Measurements from ENCODE around the gene CKM.
"Not testable (repeated sequence)": the region's sequence is repeated elsewhere in the genome, so short reads cannot be mapped to it uniquely, and the experiment has no call there.

Gene CKM

GRCh38 chr19:45348367-45349125 lies 25.9 kb upstream of the CKM start:
- no peak for DNase-seq

GRCh38 chr19:45347570-45348366 lies 25.1 kb upstream of the CKM start:
- DNase-seq, result no peak

GRCh38 chr19:45346449-45346848 lies 23.8 kb upstream of the CKM start:
- DNase-seq, result no peak

- no peak for DNase-seq
Measured at GRCh38 chr19:45345506-45345860, 22.8 kb upstream of the CKM start.

- no peak for DNase-seq
Measured at GRCh38 chr19:45344621-45345505, 22.2 kb upstream of the CKM start.

GRCh38 chr19:45342911-45343310 lies 20.2 kb upstream of the CKM start:
- no peak for DNase-seq

GRCh38 chr19:45340899-45341453 lies 18.3 kb upstream of the CKM start:
- no peak for DNase-seq

GRCh38 chr19:45340232-45340898 lies 17.7 kb upstream of the CKM start, which contains the start of gene KLC3:
TSS of gene KLC3 (plus strand) at chr19:45340750. CDS start at chr19:45345542, 4,792 bp downstream.
- peak; percentile 59 for DNase-seq

GRCh38 chr19:45339629-45340028 lies 17.0 kb upstream of the CKM start:
- DNase-seq, result no peak

GRCh38 chr19:45336696-45337251 lies 14.1 kb upstream of the CKM start:
- no peak for DNase-seq

GRCh38 chr19:45334881-45335280 lies 12.2 kb upstream of the CKM start:
- not testable (repeated sequence) for DNase-seq

GRCh38 chr19:45333609-45334303 lies 11.1 kb upstream of the CKM start:
- no peak for DNase-seq

GRCh38 chr19:45331411-45331810 lies 8.7 kb upstream of the CKM start:
- no peak for DNase-seq

GRCh38 chr19:45327404-45328143 lies 4.9 kb upstream of the CKM start:
- no peak for DNase-seq

- no peak for DNase-seq
Measured at GRCh38 chr19:45324349-45324907, 1.8 kb upstream of the CKM start.

- no peak for DNase-seq
Measured at GRCh38 chr19:45323671-45324081, 1.0 kb upstream of the CKM start.

GRCh38 chr19:45322311-45322710 lies 364 bp downstream of the CKM start:
- DNase-seq, result no peak

GRCh38 chr19:45321848-45322247 lies 827 bp downstream of the CKM start:
- DNase-seq, result no peak

- DNase-seq, result no peak
Measured at GRCh38 chr19:45320997-45321775, 1.5 kb downstream of the CKM start.
